HT1080 (cell line): ENCODE results near the gene NTF3. TPM values are rescaled to one million over a fixed set of nuclear protein-coding genes. Genes with fewer than 3 reads are reported as not detected.
A peak's percentile ranks its signal among the peaks of the same experiment; 100 is the strongest.

Experiments
- DNase-seq: peaks from one replicate; pipeline ENCODE4 v3.0.0-alpha.2; 2015; ENCODE audit warnings: low read depth
- total RNA-seq: library from RNA; depleted of rRNA; stranded (reverse); fragments of >200 nt; shearing (Covaris generic); gene quantifications from 2 replicates; pipeline ENCODE4 v1.2.3, GENCODE V29; 2014

The NTF3 gene
- total RNA-seq, 1 experiment from 2014 or later = not detected

DNA sequence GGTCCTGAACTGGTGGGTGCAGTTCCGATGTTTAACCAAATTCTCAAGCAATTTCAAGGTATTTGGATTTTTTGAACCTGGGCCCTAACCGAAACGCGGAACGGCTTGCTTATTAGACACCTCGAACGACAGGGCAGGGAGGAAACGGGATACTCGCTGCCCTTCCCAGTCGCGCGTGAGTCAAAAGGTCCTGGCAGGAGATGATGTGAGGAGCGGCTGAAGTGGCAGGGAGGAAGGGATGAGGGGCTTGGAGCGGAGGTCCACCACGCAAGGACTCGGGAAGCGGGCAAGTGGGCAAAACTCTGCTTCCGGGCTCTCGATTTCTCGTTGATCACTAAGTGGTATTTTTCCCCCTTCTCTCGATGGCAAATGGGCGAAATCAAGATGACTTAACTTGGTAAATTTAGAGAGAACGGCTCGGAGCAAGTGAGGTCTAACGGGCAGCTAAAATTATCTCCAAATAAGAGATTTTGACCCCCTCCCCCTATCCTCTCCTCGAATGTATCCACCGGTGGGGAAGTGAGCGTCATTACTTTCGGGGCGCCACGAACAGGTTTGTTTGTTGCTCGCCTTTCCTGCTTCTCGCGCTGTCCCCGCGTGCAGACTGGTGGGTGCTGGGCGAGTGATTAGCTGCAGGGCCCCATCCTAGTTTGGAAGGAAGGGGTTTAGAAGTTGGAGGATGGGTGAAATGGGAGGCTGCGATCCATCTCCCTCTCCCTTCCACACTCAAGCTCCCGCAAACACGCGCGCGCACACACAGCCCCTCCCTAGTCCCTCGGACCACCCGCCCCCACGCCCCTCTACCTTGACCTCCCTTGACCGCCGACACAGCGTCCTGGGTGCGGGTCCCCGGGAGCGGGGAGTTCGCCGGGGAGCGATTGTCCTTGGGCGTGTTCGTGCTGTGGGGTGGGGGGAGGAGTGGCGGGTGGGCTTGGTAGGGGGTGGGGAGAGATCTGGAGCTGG, 986 bp upstream of the NTF3 start:
- DNase-seq = no peak

DNA sequence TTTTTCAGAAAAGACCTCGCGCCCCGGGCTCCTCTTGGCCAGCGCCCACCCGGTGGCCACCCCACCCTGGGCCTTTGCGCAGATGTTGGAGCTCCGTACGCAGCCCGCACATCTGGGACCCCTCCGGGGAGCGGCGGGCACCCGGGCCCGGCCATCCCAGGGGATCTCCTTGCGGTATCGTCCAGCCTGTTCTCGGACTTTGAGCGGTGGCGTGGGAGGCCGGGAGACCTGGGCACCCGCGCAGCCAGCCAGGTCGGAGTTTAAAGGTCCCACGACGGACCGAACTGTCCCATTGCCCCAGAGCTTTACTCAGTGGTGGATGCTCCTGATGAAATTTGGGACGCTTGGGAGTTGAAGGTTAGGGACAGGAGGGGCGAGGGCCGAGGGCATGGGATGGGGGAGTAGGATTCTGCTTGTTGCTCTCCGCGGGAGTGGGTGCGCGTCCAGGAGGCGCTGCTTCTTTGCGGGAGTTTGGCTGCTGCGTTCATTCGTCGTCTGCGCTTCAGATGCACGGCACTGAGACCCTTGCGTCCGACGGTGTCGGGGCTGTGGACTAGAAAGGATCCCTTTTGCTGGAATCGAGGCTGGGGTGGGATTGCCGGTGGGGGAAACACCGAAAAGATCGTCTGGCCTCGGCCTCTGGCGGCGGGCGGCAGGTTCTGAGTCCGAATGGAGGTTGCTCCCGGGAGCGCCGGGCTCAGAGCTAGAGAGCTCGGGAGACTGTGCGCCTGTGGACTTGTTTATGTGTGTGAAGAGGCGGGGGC, 1.4 kb downstream of the NTF3 start:
- DNase-seq = no peak

DNA sequence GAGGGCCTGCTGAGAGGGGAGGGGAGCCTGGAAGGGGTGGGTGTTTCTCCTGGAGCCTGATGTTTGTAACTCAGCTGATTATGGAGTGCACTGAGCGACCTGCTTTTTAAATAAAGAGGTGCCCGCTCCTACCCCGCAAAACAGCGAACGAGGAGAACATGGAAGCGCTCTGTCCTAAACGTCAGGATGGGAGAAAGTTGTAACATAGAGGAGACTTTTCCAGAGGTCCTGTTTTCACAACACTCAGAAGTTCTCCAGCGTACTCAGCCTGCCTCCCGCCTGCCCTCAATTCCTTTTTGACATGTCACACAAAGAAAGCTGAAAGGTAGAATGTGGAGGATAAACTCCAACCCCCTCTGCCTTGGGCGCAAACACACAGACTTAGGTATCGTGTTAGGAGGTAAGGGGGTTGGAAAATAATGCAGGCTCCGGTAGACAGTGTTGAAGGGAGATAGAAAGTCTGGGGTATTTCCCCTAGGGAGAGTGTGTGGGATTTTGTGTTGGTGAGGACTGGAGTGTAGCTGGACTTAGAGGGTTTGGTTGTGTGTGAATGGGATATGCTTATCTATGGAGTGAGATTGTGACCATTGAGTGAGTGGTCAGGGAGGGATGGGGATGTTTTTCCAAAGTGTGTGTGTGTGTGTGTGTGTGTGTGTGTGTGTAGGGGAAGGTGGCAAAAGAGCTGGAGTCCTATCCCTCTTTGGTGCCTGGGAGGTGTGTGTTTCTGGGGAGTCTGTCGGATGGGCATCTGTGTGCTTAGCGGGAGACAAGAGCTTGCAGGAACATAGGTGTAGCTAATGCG, 2.1 kb downstream of the NTF3 start:
- no peak for DNase-seq

DNA sequence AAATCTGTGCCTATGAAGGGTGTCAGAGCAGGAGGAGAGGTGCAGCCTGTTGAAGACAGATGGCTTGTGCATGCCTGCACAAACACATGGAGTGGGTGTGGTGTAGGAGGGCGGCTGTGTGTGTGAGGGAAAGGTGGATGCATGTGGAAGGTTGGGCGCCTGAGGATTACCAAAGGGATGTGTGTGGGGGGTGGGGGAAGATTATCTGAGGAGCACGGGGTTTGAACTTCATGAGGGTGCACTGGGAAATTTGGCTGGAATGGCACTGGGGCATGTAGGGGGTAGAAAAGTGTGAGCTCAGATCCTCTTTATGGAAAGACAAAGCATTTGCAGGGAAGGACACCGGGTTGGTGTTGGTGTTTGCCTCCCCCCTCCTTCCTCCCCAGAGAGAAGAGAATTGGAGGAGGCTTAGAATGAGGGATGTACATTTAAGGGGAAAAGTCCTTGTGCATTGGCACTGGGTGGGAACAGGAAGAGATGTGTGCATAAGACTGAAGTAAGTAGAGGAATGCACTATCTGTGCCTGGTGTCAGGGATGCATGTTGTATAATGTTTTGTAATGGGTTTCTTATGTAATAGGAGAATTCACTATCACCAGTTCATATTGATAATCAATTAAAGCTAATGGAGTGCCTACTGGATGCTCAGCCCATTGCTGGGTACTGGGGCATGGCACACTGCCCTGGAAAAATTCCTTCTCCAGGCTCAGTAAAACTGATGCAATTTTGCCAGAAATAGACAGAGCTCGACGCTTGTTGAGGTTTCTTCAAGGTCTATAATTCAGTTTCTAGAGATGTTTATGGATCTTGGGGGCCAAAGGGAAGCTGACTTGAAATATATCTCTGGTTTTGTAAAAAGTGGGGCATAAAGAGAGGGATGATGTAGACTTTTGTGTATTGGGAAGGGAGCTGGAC, 3.0 kb downstream of the NTF3 start:
- DNase-seq = no peak

- no peak for DNase-seq
These were observed 5.3 kb downstream of the NTF3 start for GRCh38 chr12:5437182-5437583.

GRCh38 chr12:5437589-5437988, 5.7 kb downstream of the NTF3 start:
- no peak for DNase-seq

- DNase-seq = no peak
These were observed 6.8 kb downstream of the NTF3 start for GRCh38 chr12:5438671-5439200.

DNA sequence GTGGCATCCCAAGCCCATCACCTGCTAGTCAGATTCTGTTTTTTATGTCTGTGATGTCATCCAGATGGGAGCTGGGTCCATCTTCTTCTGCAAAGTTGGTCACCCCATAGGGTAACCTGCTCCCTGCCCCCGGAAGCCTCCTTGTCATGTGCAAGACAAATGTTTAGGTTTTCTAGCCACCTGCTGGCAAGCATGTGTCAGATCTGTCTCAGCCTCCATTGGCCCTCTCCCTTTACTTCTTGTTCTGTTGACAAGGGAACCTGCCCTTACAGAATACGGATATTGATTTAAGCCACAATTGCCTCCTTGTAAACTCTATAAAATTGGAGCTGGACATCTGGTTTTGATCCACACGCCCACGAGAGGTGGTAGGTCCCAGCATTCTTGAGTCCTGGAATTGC, 7.5 kb downstream of the NTF3 start:
- no peak for DNase-seq

DNA sequence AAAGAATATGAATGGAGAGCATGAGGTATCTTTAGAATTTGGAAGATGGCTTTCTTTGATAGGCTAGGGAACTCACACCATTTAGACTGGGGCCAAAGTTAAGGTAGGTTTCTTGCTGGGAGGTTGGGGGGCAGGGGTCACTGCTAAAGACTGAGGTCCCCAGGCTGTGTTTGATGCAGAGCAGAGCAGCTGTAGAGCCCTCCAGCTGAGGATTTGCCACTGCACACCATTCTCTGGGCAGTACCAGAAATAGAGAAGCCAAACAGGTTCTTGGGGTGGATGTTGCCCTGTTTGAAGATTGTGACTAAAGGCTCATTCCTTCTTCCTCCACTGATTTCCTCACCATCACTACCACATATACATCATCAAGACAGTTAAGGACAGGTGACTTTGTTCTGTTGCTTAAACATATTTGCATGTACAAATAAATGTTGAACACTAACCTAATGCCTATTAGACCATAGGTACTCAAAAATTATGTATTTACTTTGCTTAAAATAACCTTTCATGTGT, 7.9 kb downstream of the NTF3 start:
- no peak for DNase-seq

GRCh38 chr12:5440978-5441377, 9.1 kb downstream of the NTF3 start:
- DNase-seq = no peak

- peak; percentile 3 for DNase-seq
These were observed 9.8 kb downstream of the NTF3 start for GRCh38 chr12:5441497-5442236.

GRCh38 chr12:5442251-5443006, 10.5 kb downstream of the NTF3 start:
- DNase-seq = peak; percentile 39

- no peak for DNase-seq
These were observed 12.6 kb downstream of the NTF3 start for GRCh38 chr12:5444520-5444919.

DNA sequence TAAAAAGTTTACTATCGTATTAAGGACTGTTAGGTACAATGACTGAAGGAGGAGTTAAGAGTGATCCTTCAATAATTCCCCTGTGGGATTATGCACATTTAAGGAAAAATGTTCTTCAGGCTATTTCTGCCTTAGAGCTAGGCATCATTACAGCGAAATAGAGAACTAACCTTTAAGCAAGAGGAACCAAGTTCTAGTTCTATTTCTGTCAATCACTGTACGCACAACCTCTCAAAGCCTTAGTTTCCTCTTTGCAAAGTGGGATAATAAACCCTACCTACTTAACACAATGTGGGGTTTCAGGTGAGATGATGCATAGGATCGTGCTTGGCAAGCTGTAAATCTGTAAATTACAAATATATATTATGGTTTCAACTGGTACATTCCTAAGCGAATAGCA, 15.4 kb downstream of the NTF3 start:
- no peak for DNase-seq

DNA sequence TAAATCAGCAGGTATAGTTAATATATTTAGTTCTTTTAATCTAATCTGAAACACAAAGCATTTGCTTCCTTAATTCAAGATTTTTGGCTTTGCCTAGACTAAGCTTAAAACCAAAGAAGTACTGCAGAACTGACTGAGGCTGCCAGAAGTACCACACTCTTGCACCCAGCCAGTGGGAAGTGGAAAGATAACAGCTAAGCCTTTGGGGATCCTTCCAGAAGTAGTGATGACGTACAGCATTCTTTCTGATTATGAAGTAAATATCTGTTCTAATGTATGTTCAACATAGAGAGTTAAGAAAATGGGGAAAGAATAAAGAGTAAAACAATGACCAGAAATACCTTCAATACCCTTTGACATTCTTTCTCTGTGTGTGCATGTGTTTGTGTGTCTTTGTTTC, 19.3 kb downstream of the NTF3 start:
- no peak for DNase-seq

GRCh38 chr12:5452569-5452968, 20.7 kb downstream of the NTF3 start:
- no peak for DNase-seq

- DNase-seq = no peak
These were observed 21.6 kb downstream of the NTF3 start for GRCh38 chr12:5453466-5453865.

DNA sequence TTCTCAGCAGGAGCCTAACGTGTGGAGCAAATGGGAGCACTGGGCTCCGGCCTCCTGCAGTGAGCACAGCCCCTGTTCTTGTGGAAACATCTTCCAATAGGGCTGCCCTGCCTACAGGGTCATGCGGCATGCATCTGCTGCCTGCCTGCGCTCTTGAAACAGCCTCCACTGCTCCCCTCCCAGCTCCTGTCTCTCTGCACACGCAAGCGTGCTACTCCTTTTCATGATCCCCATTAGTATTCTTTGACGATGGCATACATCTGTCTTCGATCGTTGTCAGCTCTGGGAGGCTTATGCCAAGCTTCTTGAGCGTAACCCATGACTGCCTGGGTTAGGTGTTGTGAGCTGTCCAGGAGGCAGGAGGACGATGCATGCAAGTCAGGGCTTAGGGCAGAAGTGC, 23.1 kb downstream of the NTF3 start:
- no peak for DNase-seq

- no peak for DNase-seq
These were observed 24.1 kb downstream of the NTF3 start for GRCh38 chr12:5456030-5456429.
